NT2/D1 (cell line): ENCODE data around the gene ASAP2.

ENCODE experiments used
- SUZ12 ChIP-seq: IDR thresholded peaks from 2 replicates; pipeline ENCODE4 v1.6.1; 2011; ENCODE audit not compliant: insufficient read length, insufficient read depth; ENCODE audit errors: extremely low read depth
- YY1 ChIP-seq: IDR thresholded peaks from 2 replicates; pipeline ENCODE4 v1.6.1; 2011; ENCODE audit not compliant: insufficient read length, insufficient read depth
- ZNF274 ChIP-seq: IDR thresholded peaks from 2 replicates; pipeline ENCODE4 v1.6.1; 2011; ENCODE audit warnings: mild to moderate bottlenecking, low read depth, low read length

GRCh38 chr2:9222893-9223287 lies 16.3 kb downstream of the ASAP2 start:
- TF ChIP-seq SUZ12 (no peak), YY1 (no peak), ZNF274 (no peak)
